WTC11 (cell line): ENCODE data around the gene GHRHR. TPM values are rescaled to one million over a fixed set of nuclear protein-coding genes. Genes with fewer than 3 reads are reported as not detected.

ENCODE experiments used
- ATAC-seq: fragments of 200-7000 bp; cut with Tn5 transposase; 2 replicates; pipeline ENCODE4 v1.10.0; 2021; ENCODE audit warnings: mild to moderate bottlenecking, moderate library complexity
- Bru-seq: library from RNA; stranded (reverse); fragments of 400-500 nt; gene quantifications from one replicate; lab custom pipeline; 2021; lab: Mats Ljungman, UMichigan
- CTCF ChIA-PET: fragments of 300-600 bp; sonication (Branson Sonifier 250); formaldehyde crosslinking; loops from one replicate; lab custom pipeline; 2021; ENCODE audit warnings: antibody characterized with exemption; lab: Charles Lee
- POLR2A ChIA-PET: fragments of 350-600 bp; sonication (Branson Sonifier 250); formaldehyde crosslinking; loops from one replicate; lab custom pipeline; 2021; ENCODE audit warnings: antibody characterized with exemption; lab: Charles Lee
- DNase-seq: peaks from one replicate; pipeline ENCODE4 v3.0.0; 2021; ENCODE audit warnings: low spot score
- H3K27ac Mint-ChIP-seq: 2 replicates; pipeline ENCODE4 v1.8.0; 2021; ENCODE audit warnings: mixed read lengths
- H3K27me3 Mint-ChIP-seq: 2 replicates; pipeline ENCODE4 v1.8.0; 2021; ENCODE audit warnings: low read depth, mild to moderate bottlenecking, moderate library complexity, mixed read lengths
- H3K36me3 Mint-ChIP-seq: 2 replicates; pipeline ENCODE4 v1.8.0; 2021; ENCODE audit warnings: mixed read lengths
- H3K4me1 Mint-ChIP-seq: 2 replicates; pipeline ENCODE4 v1.8.0; 2022; ENCODE audit warnings: mixed read lengths
- H3K4me3 Mint-ChIP-seq: 2 replicates; pipeline ENCODE4 v1.8.0; 2021; ENCODE audit warnings: mild to moderate bottlenecking, moderate library complexity, mixed read lengths
- H3K9me3 Mint-ChIP-seq: 2 replicates; pipeline ENCODE4 v1.8.0; 2021; ENCODE audit warnings: mixed read lengths
- ARID4B ChIP-seq: sonication (generic); formaldehyde crosslinking; IDR thresholded peaks from 2 replicates; pipeline ENCODE4 v1.8.0; 2023; ENCODE audit warnings: missing genetic modification reagents, mild to moderate bottlenecking, borderline replicate concordance
- CBFB ChIP-seq: sonication (generic); formaldehyde crosslinking; IDR thresholded peaks from 2 replicates; pipeline ENCODE4 v1.8.1; 2022; ENCODE audit warnings: mild to moderate bottlenecking, low read depth, missing genetic modification reagents
- ESRRA ChIP-seq: sonication (generic); formaldehyde crosslinking; IDR thresholded peaks from 2 replicates; pipeline ENCODE4 v1.8.1; 2022; ENCODE audit warnings: mild to moderate bottlenecking, missing genetic modification reagents, borderline replicate concordance
- GABPB1 ChIP-seq: sonication (generic); formaldehyde crosslinking; IDR thresholded peaks from 2 replicates; pipeline ENCODE4 v1.8.1; 2023; ENCODE audit warnings: mild to moderate bottlenecking, missing genetic modification reagents
- GRHL2 ChIP-seq: fragments of 250-450 bp; sonication (Bioruptor Pico); IDR thresholded peaks from 2 replicates; pipeline ENCODE4 v1.8.0; 2022; ENCODE audit warnings: mild to moderate bottlenecking, moderate library complexity; ENCODE audit not compliant: insufficient replicate concordance, severe bottlenecking
- KAT7 ChIP-seq: sonication (generic); formaldehyde crosslinking; IDR thresholded peaks from 2 replicates; pipeline ENCODE4 v1.8.1; 2023; ENCODE audit warnings: missing genetic modification reagents, mild to moderate bottlenecking, borderline replicate concordance
- MYBL2 ChIP-seq: sonication (generic); formaldehyde crosslinking; IDR thresholded peaks from 2 replicates; pipeline ENCODE4 v1.8.1; 2023; ENCODE audit warnings: mild to moderate bottlenecking, moderate library complexity, missing genetic modification reagents
- NR1H2 ChIP-seq: sonication (generic); formaldehyde crosslinking; IDR thresholded peaks from 2 replicates; pipeline ENCODE4 v1.9.0; 2021; ENCODE audit warnings: mild to moderate bottlenecking, moderate library complexity, missing genetic modification reagents
- OVOL2 ChIP-seq: fragments of 250-450 bp; sonication (Bioruptor Pico); IDR thresholded peaks from 2 replicates; pipeline ENCODE4 v1.9.0; 2021; ENCODE audit warnings: mild to moderate bottlenecking, borderline replicate concordance
- PRRX2 ChIP-seq: fragments of 250-450 bp; sonication (Bioruptor Pico); IDR thresholded peaks from 2 replicates; pipeline ENCODE4 v1.8.0; 2021; ENCODE audit warnings: mild to moderate bottlenecking
- SOX15 ChIP-seq: fragments of 250-450 bp; sonication (Bioruptor Pico); IDR thresholded peaks from 2 replicates; pipeline ENCODE4 v1.9.0; 2021; ENCODE audit warnings: mild to moderate bottlenecking
- ZNF671 ChIP-seq: fragments of 250-450 bp; sonication (Bioruptor Pico); IDR thresholded peaks from 2 replicates; pipeline ENCODE4 v1.8.0; 2021; ENCODE audit warnings: mild to moderate bottlenecking
- long read RNA-seq, 3 experiments: library from RNA in 1 of 3; library from capped mRNA in 1 of 3; library from polyadenylated mRNA in 1 of 3; unstranded in 2 of 3; stranded (forward) in 1 of 3; transcript quantifications; one replicate each; pipeline ENCODE4 v2.0.0, GENCODE V29; 2021
- total RNA-seq: library from RNA; stranded (reverse); gene quantifications from 3 replicates; pipeline ENCODE4 v1.2.3, GENCODE V29; 2021
- TF ChIP-seq, protein P1 (sequence below): fragments of 250-450 bp; sonication (Bioruptor Pico); IDR thresholded peaks from 2 replicates; pipeline ENCODE4 v1.9.0; 2021; ENCODE audit warnings: mild to moderate bottlenecking
- TF ChIP-seq, protein P2 (sequence below): sonication (generic); formaldehyde crosslinking; IDR thresholded peaks from 2 replicates; pipeline ENCODE4 v1.8.1; 2023; ENCODE audit warnings: mild to moderate bottlenecking, missing genetic modification reagents, moderate library complexity
- TF ChIP-seq, protein P3 (sequence below): sonication (generic); formaldehyde crosslinking; IDR thresholded peaks from 2 replicates; pipeline ENCODE4 v1.8.1; 2023; ENCODE audit warnings: mild to moderate bottlenecking, missing genetic modification reagents
- TF ChIP-seq, protein P4 (sequence below): sonication (generic); formaldehyde crosslinking; IDR thresholded peaks from 2 replicates; pipeline ENCODE4 v1.8.1; 2022; ENCODE audit warnings: missing genetic modification reagents, borderline replicate concordance
- TF ChIP-seq, protein P5 (sequence below): fragments of 250-450 bp; sonication (Bioruptor Pico); IDR thresholded peaks from 2 replicates; pipeline ENCODE4 v2.1.2; 2022; ENCODE audit warnings: mild to moderate bottlenecking, moderate library complexity
- TF ChIP-seq, protein P6 (sequence below): sonication (generic); formaldehyde crosslinking; IDR thresholded peaks from 2 replicates; pipeline ENCODE4 v1.8.1; 2023; ENCODE audit warnings: mild to moderate bottlenecking, missing genetic modification reagents, moderate library complexity
- TF ChIP-seq, protein P7 (sequence below): sonication (generic); formaldehyde crosslinking; IDR thresholded peaks from 2 replicates; pipeline ENCODE4 v1.8.1; 2022; ENCODE audit warnings: low read depth, mild to moderate bottlenecking, moderate library complexity, missing genetic modification reagents, borderline replicate concordance

The GHRHR gene
- total RNA-seq (4.0 to 6.6 TPM (median 5.0 TPM) in 3 replicates), Bru-seq, nascent RNA (percentile 6 among the genes with signal in this experiment)
- long read RNA-seq, experiment 1, partial matches to known transcripts = 7 of 10 reads
- long read RNA-seq, experiment 1, other reads (novel, unspliced or antisense) = 3 of 10 reads
- long read RNA-seq, experiment 2, partial matches to known transcripts = 3 of 3 reads
- long read RNA-seq, experiment 2, other reads (novel, unspliced or antisense) = 0 of 3 reads
- long read RNA-seq, experiment 3, partial matches to known transcripts = 0 of 2 reads
- long read RNA-seq, experiment 3, other reads (novel, unspliced or antisense) = 2 of 2 reads

DNA sequence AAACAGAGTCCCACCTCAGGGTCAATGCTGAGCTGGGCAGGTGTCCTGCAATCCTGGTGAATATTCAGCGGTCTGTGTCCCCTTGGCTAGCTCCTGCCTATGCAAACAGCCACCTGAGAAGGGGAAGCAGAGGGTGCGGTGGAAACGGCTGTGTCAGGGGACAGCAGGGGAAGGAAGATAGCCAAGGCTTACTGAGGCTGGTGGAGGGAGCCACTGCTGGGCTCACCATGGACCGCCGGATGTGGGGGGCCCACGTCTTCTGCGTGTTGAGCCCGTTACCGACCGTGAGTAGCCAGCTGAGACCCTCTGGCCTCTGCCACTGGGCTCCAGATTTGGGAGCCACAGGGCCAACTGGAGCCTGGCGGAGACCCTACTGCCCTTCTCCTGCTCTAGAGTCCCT, at the start of gene GHRHR:
Gene GHRHR, plus strand, starts transcription at position 112 of the 400 bp plus-strand sequence. Its CDS starts 116 bp downstream, at position 228.
- CTCF ChIA-PET = interaction anchor here (0.9 to 6.3 kb wide), 4 partner anchors 25 to 173 kb away, joined by 3 to 41 read pairs (median 4); no protein-coding TSS in a partner anchor
- ATAC-seq = no peak
- no peak within 1 kb of the TSS for H3K27ac Mint-ChIP-seq
- TF ChIP-seq GABPB1 (no peak), SOX15 (CRISPR knock-in tag) (no peak), ZNF671 (CRISPR knock-in tag) (no peak), GRHL2 (CRISPR knock-in tag) (no peak), CBFB (CRISPR knock-in tag) (no peak), ESRRA (CRISPR knock-in tag) (no peak), OVOL2 (CRISPR knock-in tag) (no peak), NR1H2 (CRISPR knock-in tag) (no peak)
- TF ChIP-seq, protein P1, sequence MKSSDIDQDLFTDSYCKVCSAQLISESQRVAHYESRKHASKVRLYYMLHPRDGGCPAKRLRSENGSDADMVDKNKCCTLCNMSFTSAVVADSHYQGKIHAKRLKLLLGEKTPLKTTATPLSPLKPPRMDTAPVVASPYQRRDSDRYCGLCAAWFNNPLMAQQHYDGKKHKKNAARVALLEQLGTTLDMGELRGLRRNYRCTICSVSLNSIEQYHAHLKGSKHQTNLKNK = no peak
- TF ChIP-seq, protein P2, sequence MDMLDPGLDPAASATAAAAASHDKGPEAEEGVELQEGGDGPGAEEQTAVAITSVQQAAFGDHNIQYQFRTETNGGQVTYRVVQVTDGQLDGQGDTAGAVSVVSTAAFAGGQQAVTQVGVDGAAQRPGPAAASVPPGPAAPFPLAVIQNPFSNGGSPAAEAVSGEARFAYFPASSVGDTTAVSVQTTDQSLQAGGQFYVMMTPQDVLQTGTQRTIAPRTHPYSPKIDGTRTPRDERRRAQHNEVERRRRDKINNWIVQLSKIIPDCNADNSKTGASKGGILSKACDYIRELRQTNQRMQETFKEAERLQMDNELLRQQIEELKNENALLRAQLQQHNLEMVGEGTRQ (CRISPR knock-in tag) = no peak
- TF ChIP-seq, protein P3, sequence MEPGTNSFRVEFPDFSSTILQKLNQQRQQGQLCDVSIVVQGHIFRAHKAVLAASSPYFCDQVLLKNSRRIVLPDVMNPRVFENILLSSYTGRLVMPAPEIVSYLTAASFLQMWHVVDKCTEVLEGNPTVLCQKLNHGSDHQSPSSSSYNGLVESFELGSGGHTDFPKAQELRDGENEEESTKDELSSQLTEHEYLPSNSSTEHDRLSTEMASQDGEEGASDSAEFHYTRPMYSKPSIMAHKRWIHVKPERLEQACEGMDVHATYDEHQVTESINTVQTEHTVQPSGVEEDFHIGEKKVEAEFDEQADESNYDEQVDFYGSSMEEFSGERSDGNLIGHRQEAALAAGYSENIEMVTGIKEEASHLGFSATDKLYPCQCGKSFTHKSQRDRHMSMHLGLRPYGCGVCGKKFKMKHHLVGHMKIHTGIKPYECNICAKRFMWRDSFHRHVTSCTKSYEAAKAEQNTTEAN (CRISPR knock-in tag) = no peak
- TF ChIP-seq, protein P4, sequence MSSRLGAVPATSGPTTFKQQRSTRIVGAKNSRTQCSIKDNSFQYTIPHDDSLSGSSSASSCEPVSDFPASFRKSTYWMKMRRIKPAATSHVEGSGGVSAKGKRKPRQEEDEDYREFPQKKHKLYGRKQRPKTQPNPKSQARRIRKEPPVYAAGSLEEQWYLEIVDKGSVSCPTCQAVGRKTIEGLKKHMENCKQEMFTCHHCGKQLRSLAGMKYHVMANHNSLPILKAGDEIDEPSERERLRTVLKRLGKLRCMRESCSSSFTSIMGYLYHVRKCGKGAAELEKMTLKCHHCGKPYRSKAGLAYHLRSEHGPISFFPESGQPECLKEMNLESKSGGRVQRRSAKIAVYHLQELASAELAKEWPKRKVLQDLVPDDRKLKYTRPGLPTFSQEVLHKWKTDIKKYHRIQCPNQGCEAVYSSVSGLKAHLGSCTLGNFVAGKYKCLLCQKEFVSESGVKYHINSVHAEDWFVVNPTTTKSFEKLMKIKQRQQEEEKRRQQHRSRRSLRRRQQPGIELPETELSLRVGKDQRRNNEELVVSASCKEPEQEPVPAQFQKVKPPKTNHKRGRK (CRISPR knock-in tag) = no peak
- TF ChIP-seq, protein P5, sequence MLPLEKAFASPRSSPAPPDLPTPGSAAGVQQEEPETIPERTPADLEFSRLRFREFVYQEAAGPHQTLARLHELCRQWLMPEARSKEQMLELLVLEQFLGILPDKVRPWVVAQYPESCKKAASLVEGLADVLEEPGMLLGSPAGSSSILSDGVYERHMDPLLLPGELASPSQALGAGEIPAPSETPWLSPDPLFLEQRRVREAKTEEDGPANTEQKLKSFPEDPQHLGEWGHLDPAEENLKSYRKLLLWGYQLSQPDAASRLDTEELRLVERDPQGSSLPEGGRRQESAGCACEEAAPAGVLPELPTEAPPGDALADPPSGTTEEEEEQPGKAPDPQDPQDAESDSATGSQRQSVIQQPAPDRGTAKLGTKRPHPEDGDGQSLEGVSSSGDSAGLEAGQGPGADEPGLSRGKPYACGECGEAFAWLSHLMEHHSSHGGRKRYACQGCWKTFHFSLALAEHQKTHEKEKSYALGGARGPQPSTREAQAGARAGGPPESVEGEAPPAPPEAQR (CRISPR knock-in tag) = no peak
- TF ChIP-seq, all 79 proteins: peak for 0
- H3K9me3 Mint-ChIP-seq = peaks cover 14% of the 10 kb centered on the region
- H3K27me3 Mint-ChIP-seq = peaks cover 3% of the 10 kb centered on the region
- DNase-seq = no peak
- H3K4me1 Mint-ChIP-seq = peaks cover 4% of the 10 kb centered on the region; the same call in 1 of the 2 replicates
- H3K36me3 Mint-ChIP-seq = no peaks in the 10 kb centered on the region
- no peak within 1 kb of the TSS for H3K4me3 Mint-ChIP-seq
- POLR2A ChIA-PET = no interaction called here

GRCh38 chr7:30914596-30914995, 49.2 kb upstream of the GHRHR start:
- no peak overlapping the region for H3K4me3 Mint-ChIP-seq
- no peaks in the 10 kb centered on the region for H3K27me3 Mint-ChIP-seq
- ATAC-seq (no peak; the same call in 1 of the 2 replicates), DNase-seq (no peak)
- H3K27ac Mint-ChIP-seq = no peak overlapping the region
- no peaks in the 10 kb centered on the region for H3K9me3 Mint-ChIP-seq
- CTCF ChIA-PET = interaction anchor here (2.3 to 2.6 kb wide), 2 partner anchors 24 to 208 kb away, joined by 5 to 12 read pairs; no protein-coding TSS in a partner anchor
- peaks cover 16% of the 10 kb centered on the region for H3K4me1 Mint-ChIP-seq
- H3K36me3 Mint-ChIP-seq = no peaks in the 10 kb centered on the region
- POLR2A ChIA-PET = no interaction called here
- TF ChIP-seq, protein P6, sequence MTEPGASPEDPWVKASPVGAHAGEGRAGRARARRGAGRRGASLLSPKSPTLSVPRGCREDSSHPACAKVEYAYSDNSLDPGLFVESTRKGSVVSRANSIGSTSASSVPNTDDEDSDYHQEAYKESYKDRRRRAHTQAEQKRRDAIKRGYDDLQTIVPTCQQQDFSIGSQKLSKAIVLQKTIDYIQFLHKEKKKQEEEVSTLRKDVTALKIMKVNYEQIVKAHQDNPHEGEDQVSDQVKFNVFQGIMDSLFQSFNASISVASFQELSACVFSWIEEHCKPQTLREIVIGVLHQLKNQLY (CRISPR knock-in tag) = no peak
- TF ChIP-seq KAT7 = no peak
- TF ChIP-seq, protein P7, sequence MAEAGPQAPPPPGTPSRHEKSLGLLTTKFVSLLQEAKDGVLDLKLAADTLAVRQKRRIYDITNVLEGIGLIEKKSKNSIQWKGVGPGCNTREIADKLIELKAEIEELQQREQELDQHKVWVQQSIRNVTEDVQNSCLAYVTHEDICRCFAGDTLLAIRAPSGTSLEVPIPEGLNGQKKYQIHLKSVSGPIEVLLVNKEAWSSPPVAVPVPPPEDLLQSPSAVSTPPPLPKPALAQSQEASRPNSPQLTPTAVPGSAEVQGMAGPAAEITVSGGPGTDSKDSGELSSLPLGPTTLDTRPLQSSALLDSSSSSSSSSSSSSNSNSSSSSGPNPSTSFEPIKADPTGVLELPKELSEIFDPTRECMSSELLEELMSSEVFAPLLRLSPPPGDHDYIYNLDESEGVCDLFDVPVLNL (CRISPR knock-in tag) = no peak
- TF ChIP-seq PRRX2 (CRISPR knock-in tag) = no peak
- TF ChIP-seq ARID4B (CRISPR knock-in tag) = no peak
- no peak for TF ChIP-seq MYBL2
